Measurements from ENCODE around the gene MRPS34.
A peak's percentile ranks its signal among the peaks of the same experiment; 100 is the strongest.

MRPS34 gene

DNA sequence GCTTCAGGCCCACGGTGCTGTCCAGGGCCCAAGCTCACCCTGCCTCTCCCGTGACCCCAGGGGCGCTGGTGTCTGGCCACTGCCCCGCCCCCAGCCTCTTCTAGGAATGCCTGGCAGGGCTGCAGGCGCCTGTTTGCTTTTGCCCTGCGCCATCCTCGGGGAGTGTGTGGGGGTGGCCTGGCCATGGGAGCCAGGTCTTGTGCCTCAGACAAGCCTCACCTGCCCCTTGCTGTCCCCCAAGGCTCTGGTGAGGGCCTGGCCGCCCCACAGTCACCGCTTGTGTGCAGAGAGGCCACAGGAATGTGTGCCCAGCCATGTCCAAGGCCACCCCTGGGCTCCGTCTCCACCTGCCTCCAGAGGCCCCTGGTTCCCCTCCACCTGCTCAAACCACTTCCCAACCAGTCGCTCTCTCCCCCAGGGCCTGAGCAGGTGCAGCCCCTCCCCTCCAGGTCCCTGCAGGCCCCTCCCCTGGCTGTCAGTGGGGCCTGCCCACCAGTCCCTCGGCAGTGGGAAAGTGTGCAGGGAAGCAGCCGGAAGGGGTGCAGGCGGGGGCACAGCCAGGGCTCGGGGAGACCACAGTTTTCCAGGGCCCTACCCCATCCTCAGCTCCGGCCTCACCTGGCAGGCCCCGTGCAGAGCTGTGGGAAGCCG is 21.4 kb upstream of the MRPS34 start:
- no peak for DNase-seq (ENCODE audit: low spot score)

DNA sequence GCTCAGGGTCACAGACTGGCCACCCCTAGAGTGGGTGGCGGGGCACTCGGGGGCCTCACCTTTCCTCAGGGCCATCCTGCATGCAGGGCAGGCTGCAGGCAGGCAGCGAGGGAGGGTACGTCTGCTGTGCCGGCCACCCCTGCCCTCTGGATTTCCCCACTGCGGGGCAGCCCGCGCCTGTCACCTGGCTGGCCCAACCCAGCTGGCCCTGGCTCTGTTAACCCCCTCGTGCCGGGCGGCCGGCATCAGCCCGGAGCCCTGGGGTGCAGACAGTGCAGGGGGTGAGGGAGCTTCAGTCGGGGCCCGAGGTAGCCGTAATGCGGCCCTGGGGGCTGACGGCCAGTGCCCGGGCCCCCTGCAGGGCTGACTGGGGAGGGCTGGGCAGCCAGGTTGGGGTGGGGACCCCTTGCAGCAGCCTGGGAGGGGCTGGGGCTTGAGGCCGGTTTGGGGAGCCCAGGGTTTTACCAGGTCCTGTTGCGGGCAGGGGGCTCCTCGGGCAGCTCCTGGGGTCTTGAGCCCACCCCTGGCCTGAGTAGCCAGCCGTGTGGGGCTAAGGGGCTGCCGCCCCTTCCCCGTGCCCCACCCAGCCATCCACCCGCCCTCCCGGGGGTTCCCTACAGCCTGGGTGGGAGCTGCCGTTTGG is 20.8 kb upstream of the MRPS34 start, which contains the start of gene IGFALS:
Gene IGFALS (minus strand): TSS at position 128 of the 643 bp plus-strand sequence. CDS start 53 bp downstream, at position 75.
- no peak for DNase-seq (ENCODE audit: low spot score)

GRCh38 chr16:1792836-1793577 is 20.1 kb upstream of the MRPS34 start:
- no peak for DNase-seq (ENCODE audit: low spot score)

- DNase-seq (ENCODE audit: low spot score) = no peak
Observed at GRCh38 chr16:1791943-1792812, 19.2 kb upstream of the MRPS34 start.

GRCh38 chr16:1791256-1791942 is 18.5 kb upstream of the MRPS34 start:
- no peak for DNase-seq (ENCODE audit: low spot score)

DNA sequence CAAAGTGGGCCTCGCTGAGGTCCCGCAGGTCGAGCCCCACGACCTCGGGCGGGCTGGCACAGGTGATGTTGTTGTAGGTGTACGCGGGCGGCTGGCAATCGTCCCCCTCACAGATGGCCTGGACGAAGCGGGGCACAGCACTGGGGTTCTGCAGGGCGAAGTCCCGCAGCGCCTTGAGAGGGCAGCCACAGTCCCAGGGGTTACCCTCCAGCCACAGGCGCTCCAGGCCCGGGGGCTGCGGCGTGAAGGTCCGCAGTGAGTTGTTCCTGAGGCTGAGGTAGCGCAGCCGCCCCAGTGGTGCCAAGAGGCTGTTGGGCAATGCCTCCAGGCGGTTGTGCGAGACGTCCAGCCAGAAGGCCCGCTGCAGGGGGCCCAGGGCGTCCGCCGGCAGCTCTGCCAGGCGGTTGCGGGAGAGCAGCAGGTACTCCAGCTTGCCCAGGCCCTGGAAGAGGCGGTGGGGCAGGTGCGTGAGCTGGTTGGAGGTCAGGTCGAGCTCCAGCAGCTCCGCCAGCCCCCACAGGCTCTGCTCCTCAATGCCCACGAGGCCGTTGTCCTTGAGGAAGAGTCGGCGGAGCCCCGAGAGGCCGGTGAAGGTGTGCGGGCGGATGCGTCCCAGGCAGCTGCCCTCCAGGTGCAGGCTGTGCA is 17.8 kb upstream of the MRPS34 start:
- no peak for DNase-seq (ENCODE audit: low spot score)

DNA sequence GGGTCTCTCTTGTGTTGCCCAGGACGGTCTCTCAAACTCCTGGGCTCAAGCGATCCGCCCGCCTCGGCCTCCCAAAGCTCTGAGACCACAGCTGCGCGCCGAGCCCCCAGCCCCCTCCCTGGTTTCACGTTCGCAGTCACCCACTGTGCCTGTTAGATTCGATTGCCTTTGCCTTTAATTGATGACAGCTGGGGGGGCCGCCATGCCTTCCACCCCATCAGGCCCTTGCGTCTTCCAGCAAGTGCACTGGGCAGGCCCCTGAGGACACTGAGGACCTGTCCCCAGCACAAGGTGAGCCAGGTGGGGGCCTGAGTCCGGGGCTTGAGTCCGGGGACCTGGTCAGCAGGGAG is 17.3 kb upstream of the MRPS34 start:
- no peak for DNase-seq (ENCODE audit: low spot score)

- DNase-seq (ENCODE audit: low spot score) = no peak
Observed at GRCh38 chr16:1789643-1790045, 16.7 kb upstream of the MRPS34 start.

DNA sequence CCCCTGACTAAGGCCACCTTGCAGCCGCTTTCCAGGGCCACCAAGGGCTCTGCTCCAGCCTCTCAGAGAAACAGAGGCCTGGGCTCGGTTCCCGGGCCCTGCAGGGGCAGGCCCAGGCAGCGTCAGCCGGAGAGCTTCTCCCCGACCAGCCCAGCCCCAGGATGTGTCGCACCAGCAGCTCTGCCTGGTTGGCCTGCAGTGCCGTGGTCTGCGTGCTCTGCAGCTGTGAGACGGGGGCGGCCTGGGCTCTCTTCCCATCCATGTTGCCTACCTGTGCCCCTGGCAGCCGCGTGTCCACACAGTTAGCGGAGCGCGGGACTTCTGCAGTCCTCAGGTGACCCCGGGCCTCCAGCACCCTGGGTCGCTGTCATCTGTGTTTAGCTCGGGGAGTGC is 15.8 kb upstream of the MRPS34 start:
- DNase-seq (ENCODE audit: low spot score) = no peak

DNA sequence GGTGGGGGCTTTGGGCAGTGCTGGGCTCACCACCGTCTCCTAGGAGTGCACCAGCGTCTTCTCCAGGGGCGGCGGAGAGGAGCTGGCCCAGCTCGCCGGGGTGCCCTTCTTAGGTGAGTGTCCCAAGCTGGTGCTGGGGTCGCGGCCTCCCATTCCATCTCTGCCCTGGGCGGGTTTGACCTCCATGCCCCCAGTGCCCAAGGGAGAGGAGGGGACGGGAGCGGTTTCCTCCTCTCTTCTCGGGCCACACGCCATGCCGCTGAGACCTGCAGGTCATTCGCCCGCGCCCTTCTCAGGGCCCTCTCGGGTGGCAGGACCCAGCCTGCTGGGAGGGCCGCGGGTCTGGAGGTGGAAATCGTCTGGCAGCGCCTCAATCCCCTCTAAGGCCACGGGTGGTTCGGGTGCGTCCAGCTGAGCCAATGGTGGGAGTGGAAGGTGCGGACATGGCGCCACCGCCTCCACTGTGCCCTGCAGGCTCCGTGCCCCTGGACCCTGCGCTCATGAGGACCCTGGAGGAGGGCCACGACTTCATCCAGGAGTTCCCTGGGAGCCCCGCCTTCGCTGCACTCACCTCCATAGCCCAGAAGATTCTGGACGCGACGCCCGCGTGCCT is 15.3 kb upstream of the MRPS34 start:
- DNase-seq (ENCODE audit: low spot score) = no peak

GRCh38 chr16:1787322-1788094 is 14.6 kb upstream of the MRPS34 start:
- DNase-seq (ENCODE audit: low spot score) = no peak

GRCh38 chr16:1787056-1787321 is 14.1 kb upstream of the MRPS34 start:
- no peak for DNase-seq (ENCODE audit: low spot score)

GRCh38 chr16:1786242-1787055 is 13.5 kb upstream of the MRPS34 start:
- DNase-seq (ENCODE audit: low spot score) = no peak

DNA sequence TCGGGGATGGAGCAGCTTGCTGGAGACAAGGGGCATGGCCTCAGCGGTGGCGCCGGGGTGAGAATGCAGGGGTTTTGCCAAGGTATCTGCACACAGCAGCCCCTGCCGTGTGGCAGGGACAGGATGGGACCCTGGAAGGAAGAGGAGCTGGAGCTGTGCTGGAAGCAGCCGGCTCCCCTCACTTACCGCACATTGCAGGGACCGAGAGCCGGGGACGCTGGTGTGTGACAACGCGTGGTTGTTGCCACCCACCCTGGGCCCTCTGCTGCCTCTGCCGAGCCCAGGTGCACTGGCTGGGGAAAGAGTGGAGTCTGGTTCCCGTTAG is 12.9 kb upstream of the MRPS34 start:
- no peak for DNase-seq (ENCODE audit: low spot score)

DNA sequence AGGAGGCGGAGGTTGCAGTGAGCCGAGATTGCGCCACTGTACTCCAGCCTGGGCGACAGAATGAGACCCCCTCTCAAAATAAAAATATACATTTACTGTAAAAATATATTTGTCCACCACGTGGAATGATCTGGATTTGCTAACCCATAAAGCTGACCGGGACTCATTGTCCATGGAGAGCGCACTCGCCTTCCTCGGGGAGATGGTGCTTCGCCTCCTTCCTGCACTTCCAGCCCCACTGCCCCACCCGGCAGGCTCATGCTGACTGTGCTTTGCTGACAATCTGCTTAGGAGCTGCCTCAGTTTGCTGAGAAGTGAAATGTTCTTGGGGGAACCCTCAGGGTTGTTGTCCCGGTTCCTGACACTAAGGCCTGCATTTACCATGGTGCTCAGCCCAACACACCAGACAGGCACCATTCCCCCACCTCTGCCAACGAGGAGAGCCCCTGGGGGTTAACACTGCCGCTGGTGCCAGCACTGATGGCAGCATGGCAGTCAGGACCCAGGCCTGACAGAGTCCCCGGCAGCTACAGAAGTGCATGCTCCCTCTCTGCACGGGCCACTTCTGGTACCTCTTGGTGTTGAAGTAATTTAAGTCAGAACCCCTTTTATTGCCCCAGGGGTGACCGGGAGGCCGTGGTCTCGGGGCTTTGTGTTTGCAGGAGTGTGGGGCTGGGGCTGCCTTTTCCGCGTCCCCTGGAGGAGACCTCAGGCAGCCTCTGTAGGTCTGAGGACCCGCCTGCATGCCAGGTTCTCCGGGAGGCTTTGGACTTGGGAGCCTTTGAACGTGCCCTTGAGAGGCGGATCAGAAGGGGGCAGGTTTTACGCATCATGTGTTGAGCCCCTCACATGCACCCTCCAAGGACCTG is 12.3 kb upstream of the MRPS34 start:
- no peak for DNase-seq (ENCODE audit: low spot score)

- DNase-seq (ENCODE audit: low spot score) = peak; percentile 99
Observed at GRCh38 chr16:1782408-1783264, 9.7 kb upstream of the MRPS34 start, which contains the start of the genes NUBP2 and SPSB3. TSS of gene NUBP2 (plus strand) at chr16:1782960. CDS start at chr16:1783021, 61 bp downstream. TSS of gene SPSB3 (minus strand) at chr16:1782571. CDS start at chr16:1781483, 1,088 bp downstream.

GRCh38 chr16:1781758-1782407 is 8.9 kb upstream of the MRPS34 start:
- peak; percentile 65 for DNase-seq (ENCODE audit: low spot score)
